GM18861 (cell line): ENCODE results near the gene AHCYL2.

Source experiments
- ATAC-seq: cut with Tn5 transposase; IDR thresholded peaks from one replicate; pipeline ENCODE4 v1.9.1; 2021; ENCODE audit not compliant: unreplicated experiment

AHCYL2 gene

GRCh38 chr7:129224251-129225205 lies at the start of gene AHCYL2:
AHCYL2 (plus strand) TSS chr7:129225030.
- peak; percentile 79 for ATAC-seq

- no peak for ATAC-seq
Measured at GRCh38 chr7:129176916-129177710, 47.7 kb upstream of the AHCYL2 start.

DNA sequence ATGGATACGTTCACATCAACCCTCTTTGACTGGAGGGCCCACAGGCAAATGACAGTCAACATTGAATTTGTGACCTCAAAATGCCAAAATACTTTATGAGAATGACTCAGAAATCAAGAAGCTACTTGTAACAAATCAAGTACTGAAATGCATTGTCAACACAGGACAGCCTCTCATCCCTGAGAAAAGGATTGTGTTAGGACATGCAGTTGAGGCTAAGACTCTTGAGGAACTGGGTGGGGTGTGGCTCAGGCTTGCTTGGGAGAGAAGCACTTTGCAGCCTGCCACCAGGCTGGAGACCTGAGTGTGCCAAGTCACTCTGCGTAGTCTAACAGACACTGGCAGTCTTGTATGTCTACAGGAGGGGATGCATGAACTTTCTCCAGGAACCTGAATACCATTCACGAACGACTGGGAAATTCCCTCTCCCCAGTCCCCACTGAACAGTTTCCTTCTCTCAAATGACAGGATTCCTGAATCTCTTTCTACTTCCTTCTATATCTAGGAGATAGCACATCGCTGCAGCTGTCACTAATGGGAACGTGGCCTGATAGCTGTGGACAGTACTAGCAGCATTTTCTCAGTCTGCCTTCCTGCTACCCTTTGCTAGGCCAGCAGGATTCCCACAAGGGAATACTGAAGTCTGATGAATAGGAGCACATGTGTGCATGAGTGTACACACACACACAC lies 39.7 kb upstream of the AHCYL2 start:
- no peak for ATAC-seq

DNA sequence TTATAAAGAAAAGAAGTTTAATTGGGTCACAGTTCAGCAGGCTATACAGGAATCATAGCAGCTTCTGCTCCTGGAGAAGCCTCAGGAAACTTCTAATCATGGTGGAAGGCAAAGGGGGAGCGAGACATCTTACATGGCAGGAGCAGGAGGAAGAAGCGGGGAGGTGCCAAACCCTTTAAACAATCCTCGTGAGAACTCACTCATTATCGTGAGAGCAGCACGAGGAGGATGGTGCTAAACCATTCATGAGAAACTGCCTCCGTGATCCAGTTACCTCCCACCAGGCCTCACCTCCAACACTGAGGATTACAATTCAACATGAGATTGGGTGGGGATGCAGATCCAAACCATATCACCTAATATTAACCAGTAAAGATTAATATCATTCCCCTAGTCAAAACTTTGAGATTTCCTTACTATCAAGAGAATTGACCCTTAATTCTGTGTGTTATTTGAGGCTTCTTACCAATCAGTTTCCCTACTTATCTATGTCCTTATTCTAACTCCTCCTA lies 38.0 kb upstream of the AHCYL2 start:
- no peak for ATAC-seq

- no peak for ATAC-seq
Measured at GRCh38 chr7:129187681-129188371, 37.0 kb upstream of the AHCYL2 start.

DNA sequence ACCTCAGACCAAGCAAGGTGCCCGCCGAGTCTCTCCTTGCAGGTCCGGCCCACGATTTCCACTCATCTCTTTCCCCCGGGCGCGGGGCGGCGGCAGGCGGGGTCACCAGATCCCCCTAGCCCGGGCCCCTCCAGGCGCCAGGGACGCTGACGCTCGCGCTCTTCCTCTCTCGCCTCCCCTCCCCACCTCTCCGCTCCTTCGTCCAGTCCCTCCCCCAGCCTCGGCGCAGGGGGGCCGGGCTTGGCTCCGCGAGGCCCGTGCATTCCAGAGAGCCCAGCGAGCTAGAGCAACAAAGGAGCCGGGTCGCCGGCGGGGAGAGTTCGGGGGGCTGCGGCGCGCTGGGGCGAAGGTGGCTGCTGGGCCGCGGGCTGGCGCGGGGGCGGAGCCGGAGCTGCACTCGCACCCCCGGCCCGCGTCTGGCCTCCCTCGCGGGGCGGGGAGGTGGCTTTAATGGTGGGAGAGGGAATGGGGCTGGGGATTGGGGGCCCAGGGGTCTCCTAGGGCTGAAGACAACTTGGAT lies 36.4 kb upstream of the AHCYL2 start, which contains the start of gene SMO:
Gene SMO, plus strand, starts transcription at position 262 of the 520 bp plus-strand sequence. CDS start 519 bp downstream, outside the sequence.
- ATAC-seq, result no peak

- ATAC-seq, result no peak
Measured at GRCh38 chr7:129188892-129189660, 35.8 kb upstream of the AHCYL2 start.

DNA sequence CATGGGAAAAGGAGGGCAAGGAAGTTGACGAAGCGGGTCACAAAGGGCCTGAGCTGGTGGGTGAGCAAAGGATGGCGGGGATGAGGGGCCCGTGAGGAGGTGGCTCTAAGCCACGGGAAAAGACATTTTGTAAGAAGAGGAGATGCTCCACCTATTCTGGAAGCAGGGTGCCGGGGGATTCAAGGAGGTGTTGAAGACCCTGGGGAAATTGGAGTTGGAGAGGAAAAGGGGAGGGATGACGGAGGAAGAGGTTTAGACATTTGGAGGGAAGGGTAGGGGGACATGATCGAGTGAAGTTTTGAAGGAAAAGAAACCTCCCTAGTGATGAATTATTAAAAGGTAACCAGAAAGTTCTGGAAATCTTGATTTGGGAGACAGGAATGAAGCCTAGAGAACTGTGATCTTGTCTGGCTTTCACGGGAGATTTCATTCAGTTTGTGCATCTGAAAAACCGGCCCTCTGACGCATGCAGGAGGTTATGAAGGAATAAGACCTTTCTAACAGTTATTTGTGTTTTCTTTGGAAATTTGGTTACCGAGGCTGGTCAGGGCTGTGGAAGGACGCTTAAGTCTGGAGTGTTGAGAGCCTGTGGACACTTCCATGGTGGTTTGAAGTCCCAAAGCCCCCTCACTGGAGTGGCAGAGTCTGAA lies 35.0 kb upstream of the AHCYL2 start:
- no peak for ATAC-seq

DNA sequence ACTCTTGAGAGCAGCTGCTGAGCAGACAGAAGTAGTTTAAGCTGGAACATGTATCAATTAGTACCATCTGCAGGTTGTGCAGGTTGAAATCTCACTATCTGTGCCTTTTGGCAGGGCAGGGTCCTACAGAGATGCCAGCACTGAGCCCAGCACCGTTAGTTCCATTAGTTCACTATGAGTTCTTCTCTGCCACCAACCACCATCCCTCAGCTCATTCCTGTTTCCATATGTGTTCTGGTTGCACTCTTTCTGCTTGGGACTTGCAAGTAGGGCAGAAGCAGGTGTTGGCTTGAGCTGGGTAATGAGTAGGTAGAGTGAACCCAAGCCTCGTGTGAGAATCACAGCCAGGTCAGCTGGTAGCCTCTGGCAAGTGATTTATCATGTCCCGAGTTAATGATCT lies 33.6 kb upstream of the AHCYL2 start:
- no peak for ATAC-seq

- ATAC-seq, result no peak
Measured at GRCh38 chr7:129193892-129194291, 30.9 kb upstream of the AHCYL2 start.

- ATAC-seq, result no peak
Measured at GRCh38 chr7:129197771-129198170, 27.1 kb upstream of the AHCYL2 start.

DNA sequence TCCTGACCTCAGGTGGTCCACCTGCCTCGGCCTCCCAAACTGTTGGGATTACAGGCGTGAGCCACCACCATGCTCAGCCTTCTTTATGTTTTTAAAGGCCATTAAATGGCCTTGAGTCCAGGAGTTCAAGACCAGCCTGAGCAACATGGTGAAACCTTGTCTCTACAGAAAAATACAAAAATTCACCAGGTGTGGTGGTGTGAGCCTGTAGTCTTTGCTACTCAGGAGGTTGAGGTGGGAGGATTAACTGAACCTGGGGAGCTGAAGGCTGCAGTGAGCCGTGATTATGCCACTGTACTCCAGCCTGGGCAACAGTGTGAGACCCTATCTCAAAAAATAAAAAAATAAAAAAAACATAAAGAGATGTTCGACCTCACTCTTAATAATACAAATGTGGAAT lies 25.4 kb upstream of the AHCYL2 start:
- ATAC-seq, result no peak

DNA sequence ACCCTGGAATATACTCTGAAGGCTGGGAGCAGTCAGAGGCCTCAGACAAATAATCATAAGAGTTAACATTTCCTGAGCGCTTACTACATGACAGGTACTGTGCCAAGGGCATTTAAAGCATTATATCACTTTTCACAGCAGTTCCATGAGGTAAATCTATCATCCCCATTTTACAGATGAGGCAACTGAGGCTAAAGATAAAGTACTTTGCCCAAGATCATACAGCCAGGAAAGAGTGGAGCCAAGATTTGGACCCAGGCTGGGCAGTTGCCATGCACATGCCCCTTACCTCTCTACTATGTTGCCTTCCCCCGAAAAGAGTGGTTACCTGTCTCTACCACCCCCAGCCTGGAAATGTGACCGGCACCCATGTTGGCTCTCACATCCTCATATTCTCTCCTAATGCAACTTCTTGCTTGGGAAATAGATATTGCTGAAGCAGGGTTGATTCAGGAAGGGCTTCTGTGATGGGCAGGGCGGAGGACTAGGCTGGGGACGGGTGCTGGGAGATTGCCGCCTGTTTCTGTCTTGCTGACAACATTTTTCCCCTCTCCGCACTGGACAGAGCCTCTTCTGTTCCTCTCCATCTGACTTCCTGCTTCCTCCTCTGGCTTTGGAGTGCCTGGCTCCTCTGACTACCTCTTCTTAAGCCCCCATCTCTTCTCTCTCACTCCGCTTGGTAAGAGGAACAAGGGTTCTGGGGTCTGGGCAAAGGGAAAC lies 22.6 kb upstream of the AHCYL2 start:
- ATAC-seq, result no peak

DNA sequence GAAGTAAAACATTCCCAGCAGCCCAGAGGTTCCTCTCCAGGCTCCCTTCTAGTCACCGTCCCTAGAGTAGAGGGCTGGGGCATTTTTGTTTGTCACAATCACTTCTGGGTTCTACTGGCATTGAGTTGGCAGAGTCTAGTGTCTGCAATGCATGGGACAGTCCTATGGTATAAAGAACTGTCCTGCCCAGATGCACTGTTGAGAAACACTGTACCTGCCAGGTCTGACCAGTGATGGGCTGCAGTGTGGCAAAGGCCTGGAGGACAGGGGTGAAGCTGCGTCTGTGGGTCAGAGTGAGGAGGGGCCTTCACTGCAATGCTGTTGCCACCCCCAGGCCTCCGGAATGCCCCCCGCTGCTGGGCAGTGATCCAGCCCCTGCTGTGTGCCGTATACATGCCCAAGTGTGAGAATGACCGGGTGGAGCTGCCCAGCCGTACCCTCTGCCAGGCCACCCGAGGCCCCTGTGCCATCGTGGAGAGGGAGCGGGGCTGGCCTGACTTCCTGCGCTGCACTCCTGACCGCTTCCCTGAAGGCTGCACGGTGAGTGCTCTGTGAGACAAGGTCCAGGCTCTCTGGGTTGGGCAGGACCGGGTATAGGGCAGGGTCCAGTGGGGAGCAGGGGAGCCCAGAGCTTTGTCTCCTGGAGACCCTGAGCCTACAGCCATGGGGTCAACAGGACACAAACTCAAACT lies 21.6 kb upstream of the AHCYL2 start:
- no peak for ATAC-seq

- no peak for ATAC-seq
Measured at GRCh38 chr7:129205126-129205818, 19.6 kb upstream of the AHCYL2 start.

GRCh38 chr7:129205987-129206785 lies 18.6 kb upstream of the AHCYL2 start:
- no peak for ATAC-seq
